HCT116 (cell line): ENCODE results near the gene RNF126. TPM values are rescaled to one million over a fixed set of nuclear protein-coding genes. Genes with fewer than 3 reads are reported as not detected.

Source experiments
- ATAC-seq: fragments of 200-7000 bp; cut with Tn5 transposase; 2 replicates; pipeline ENCODE4 v1.9.1; 2020; ENCODE audit warnings: mild to moderate bottlenecking, moderate library complexity
- BruUV-seq: library from RNA; stranded (reverse); fragments of 400-500 nt; replicated peaks from 2 replicates; lab custom pipeline; 2021; lab: Mats Ljungman, UMichigan
- CTCF ChIA-PET: fragments of 300-600 bp; sonication (Branson Sonifier 250); formaldehyde crosslinking; loops from one replicate; lab custom pipeline; 2021; ENCODE audit warnings: antibody characterized with exemption; lab: Charles Lee
- POLR2A ChIA-PET: fragments of 300-600, 350-600 bp; sonication (Branson Sonifier 250); formaldehyde crosslinking; loops from one replicate; lab custom pipeline; 2021; ENCODE audit warnings: antibody characterized with exemption; lab: Charles Lee
- RAD21 ChIA-PET, 2 experiments: fragments of 300-600 bp; sonication (Branson Sonifier 250); formaldehyde crosslinking; loops; one replicate each; lab custom pipeline; 2023; ENCODE audit warnings: low total read pairs in 2 of 2; ENCODE audit not compliant: uncharacterized antibody in 2 of 2, unreplicated experiment in 2 of 2, low non-redundant PET in 1 of 2; lab: Charles Lee
- DNase-seq: peaks from one replicate; pipeline ENCODE4 v3.0.0-alpha.2; 2010; ENCODE audit warnings: low read depth, low spot score
- H2AFZ ChIP-seq: fragments of 200-600 bp; shearing (Covaris generic), sonication (generic); 2 replicates; pipeline ENCODE4 v1.6.1; 2017; ENCODE audit warnings: low read depth, mixed run types, mixed read lengths, antibody characterized with exemption, low read length; ENCODE audit not compliant: poor library complexity, severe bottlenecking
- H3K27ac ChIP-seq: 2 replicates; pipeline ENCODE4 v1.5.1; 2012; ENCODE audit warnings: low read depth, low read length
- H3K27me3 ChIP-seq: fragments of 200-600 bp; sonication (generic); 2 replicates; pipeline ENCODE4 v1.6.1; 2016; ENCODE audit warnings: mixed run types, low read length, mixed read lengths; ENCODE audit not compliant: insufficient read depth
- H3K36me3 ChIP-seq, 2 experiments: fragments of 200-500 bp in 1 of 2; fragments of 200-600 bp in 1 of 2; sonication (Bioruptor generic) in 1 of 2; sonication (generic) in 1 of 2; 2 replicates each; pipeline versions ENCODE4 v1.5.1 to v1.6.1; 2014 to 2016; ENCODE audit warnings: low read length in 2 of 2, inconsistent platforms in 1 of 2, mixed read lengths in 1 of 2, mixed run types in 1 of 2; ENCODE audit not compliant: insufficient read depth in 2 of 2, control insufficient read depth in 1 of 2
- H3K4me1 ChIP-seq, 2 experiments: fragments of 200-600 bp in 1 of 2; sonication (generic) in 1 of 2; 2 replicates each; pipeline versions ENCODE4 v1.5.1 to v1.6.1; 2012 to 2017; ENCODE audit warnings: low read length in 2 of 2, inconsistent platforms in 1 of 2, mild to moderate bottlenecking in 1 of 2, mixed read lengths in 1 of 2, mixed run types in 1 of 2, moderate library complexity in 1 of 2; ENCODE audit not compliant: insufficient read depth in 2 of 2, control insufficient read depth in 1 of 2
- H3K4me2 ChIP-seq: fragments of 200-600 bp; sonication (generic); 2 replicates; pipeline ENCODE4 v1.6.1; 2017; ENCODE audit warnings: mixed run types, low read length, mixed read lengths
- H3K4me3 ChIP-seq, 2 experiments: fragments of 200-600 bp in 1 of 2; sonication (generic) in 1 of 2; replicated peaks in 1 of 2; 2 replicates each; pipeline ENCODE4 v1.5.1; 2011 to 2016; ENCODE audit warnings: low read length in 2 of 2, control low read depth in 1 of 2, low read depth in 1 of 2, mild to moderate bottlenecking in 1 of 2, mixed read lengths in 1 of 2, mixed run types in 1 of 2
- H3K79me2 ChIP-seq: fragments of 200-600 bp; sonication (generic); 2 replicates; pipeline ENCODE4 v1.6.1; 2017; ENCODE audit warnings: mild to moderate bottlenecking, mixed run types, low read length, moderate library complexity, mixed read lengths; ENCODE audit not compliant: insufficient read depth
- H3K9ac ChIP-seq: fragments of 200-600 bp; sonication (generic); 2 replicates; pipeline ENCODE4 v1.6.1; 2016; ENCODE audit warnings: low read length, mixed read lengths
- H3K9me2 ChIP-seq: fragments of 200-600 bp; sonication (generic), shearing (Covaris generic); 2 replicates; pipeline ENCODE4 v1.6.1; 2017; ENCODE audit warnings: mixed run types, mild to moderate bottlenecking, moderate library complexity; ENCODE audit not compliant: insufficient read depth
- H3K9me3 ChIP-seq, 2 experiments: fragments of 200-500 bp in 1 of 2; fragments of 200-600 bp in 1 of 2; sonication (Bioruptor generic) in 1 of 2; sonication (generic) in 1 of 2; 2 replicates each; pipeline ENCODE4 v1.6.1; 2014 to 2017; ENCODE audit warnings: low read length in 2 of 2, mixed read lengths in 2 of 2, inconsistent platforms in 1 of 2, low read depth in 1 of 2, mild to moderate bottlenecking in 1 of 2, mixed run types in 1 of 2, moderate library complexity in 1 of 2; ENCODE audit not compliant: control insufficient read depth in 1 of 2, insufficient read depth in 1 of 2
- H4K20me1 ChIP-seq: fragments of 200-600 bp; sonication (generic), shearing (Covaris generic); 2 replicates; pipeline ENCODE4 v1.6.1; 2017; ENCODE audit warnings: mixed run types, mild to moderate bottlenecking, moderate library complexity; ENCODE audit not compliant: insufficient read depth
- CBX3 ChIP-seq: IDR thresholded peaks from 2 replicates; pipeline ENCODE4 v1.6.1; 2012; ENCODE audit warnings: low read depth
- ELF1 ChIP-seq: IDR thresholded peaks from 2 replicates; pipeline ENCODE4 v1.6.1; 2012; ENCODE audit warnings: low read depth, borderline replicate concordance
- EZH2 ChIP-seq: fragments of 200-600 bp; sonication (generic); IDR thresholded peaks from 2 replicates; pipeline ENCODE4 v1.6.1; 2017; ENCODE audit warnings: antibody characterized with exemption, mixed run types
- FOSL1 ChIP-seq: IDR thresholded peaks from 2 replicates; pipeline ENCODE4 v1.6.1; 2012; ENCODE audit warnings: low read depth
- JUND ChIP-seq: IDR thresholded peaks from 2 replicates; pipeline ENCODE4 v1.6.1; 2012
- POLR2A ChIP-seq: IDR thresholded peaks from 2 replicates; pipeline ENCODE4 v1.7.0; 2011; ENCODE audit warnings: borderline replicate concordance; ENCODE audit not compliant: insufficient read depth, insufficient read length; ENCODE audit errors: extremely low read depth
- POLR2AphosphoS5 ChIP-seq: IDR thresholded peaks from 2 replicates; pipeline ENCODE4 v1.6.1; 2011; ENCODE audit warnings: mild to moderate bottlenecking, low read depth, low read length, moderate library complexity
- RAD21 ChIP-seq: IDR thresholded peaks from 2 replicates; pipeline ENCODE4 v1.6.1; 2012; ENCODE audit warnings: low read depth, mild to moderate bottlenecking
- SIN3A ChIP-seq: IDR thresholded peaks from 2 replicates; pipeline ENCODE4 v1.6.1; 2012; ENCODE audit warnings: low read depth
- SP1 ChIP-seq: IDR thresholded peaks from 2 replicates; pipeline ENCODE4 v1.6.1; 2012; ENCODE audit warnings: low read depth
- SRF ChIP-seq: IDR thresholded peaks from 2 replicates; pipeline ENCODE4 v1.6.1; 2012; ENCODE audit warnings: low read depth
- YY1 ChIP-seq: IDR thresholded peaks from 2 replicates; pipeline ENCODE4 v1.6.1; 2011; ENCODE audit warnings: low read length, low read depth, moderate library complexity, mild to moderate bottlenecking; ENCODE audit not compliant: insufficient replicate concordance; ENCODE audit errors: extremely low read depth
- ZNF274 ChIP-seq: fragments of 200-500 bp; sonication (Bioruptor generic); IDR thresholded peaks from 2 replicates; pipeline ENCODE4 v1.6.1; 2014; ENCODE audit warnings: mild to moderate bottlenecking, low read depth, low read length, inconsistent platforms
- intact Hi-C: fragments of 100-400 bp; cut with micrococcal nuclease; formaldehyde crosslinking; loops from 2 replicates; pipeline ENCODE4 v1.10.0; 2022
- total RNA-seq: library from RNA; stranded (reverse); gene quantifications from one replicate; pipeline ENCODE4 v1.2.1, GENCODE V29; 2021; ENCODE audit not compliant: unreplicated experiment
- TF ChIP-seq, protein P1 (sequence below): IDR thresholded peaks from 2 replicates; pipeline ENCODE4 v1.6.1; 2012
- TF ChIP-seq, protein P2 (sequence below): IDR thresholded peaks from 2 replicates; pipeline ENCODE4 v1.6.1; 2012; ENCODE audit warnings: low read depth

The RNF126 gene
- total RNA-seq, 1 experiment from 2014 or later, result 93.8 TPM

DNA sequence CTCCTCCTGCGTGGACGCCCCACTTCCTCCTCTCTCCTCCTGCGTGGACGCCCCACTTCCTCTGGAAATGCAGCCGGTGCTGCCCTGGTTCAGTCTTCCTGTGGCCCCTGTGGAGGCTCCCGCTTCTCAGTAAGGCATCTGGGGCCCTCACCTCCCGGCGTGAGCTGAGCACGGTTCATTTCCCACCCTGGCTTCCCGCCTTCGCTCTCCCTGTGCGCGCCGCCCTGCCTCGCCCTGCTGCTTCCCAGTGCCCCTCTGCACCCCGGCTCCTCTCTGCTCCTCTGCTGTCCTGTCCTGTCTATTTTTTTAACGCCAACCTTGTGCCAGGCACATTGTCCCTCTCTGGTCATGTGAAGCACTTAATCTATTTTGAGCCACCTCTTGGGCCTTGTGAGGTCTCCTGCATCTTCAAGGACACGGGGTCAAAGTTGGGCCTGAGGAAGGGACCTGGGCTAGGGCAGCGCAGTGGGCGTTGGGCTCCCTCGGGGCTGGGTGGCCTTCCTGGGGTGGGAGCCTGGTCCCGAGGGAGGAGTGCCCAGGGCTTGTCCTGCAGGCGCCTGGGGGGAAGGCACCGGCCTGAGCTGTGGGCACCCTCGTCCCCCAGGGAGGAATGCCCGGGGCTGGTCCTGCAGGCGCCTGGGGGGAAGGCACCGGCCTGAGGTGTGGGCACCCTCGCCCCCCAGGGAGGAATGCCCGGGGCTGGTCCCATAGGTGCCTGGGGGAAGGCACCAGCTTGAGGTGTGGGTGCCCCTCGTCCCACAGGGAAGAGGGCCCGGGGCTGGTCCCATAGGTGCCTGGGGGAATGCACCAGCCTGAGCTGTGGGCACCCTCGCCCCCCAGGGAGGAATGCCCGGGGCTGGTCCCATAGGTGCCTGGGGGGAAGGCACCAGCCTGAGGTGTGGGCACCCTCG lies 60.4 kb downstream of the RNF126 start (continued):
- TF ChIP-seq POLR2AphosphoS5, result no peak
- TF ChIP-seq RAD21, result no peak
- TF ChIP-seq, protein P1, sequence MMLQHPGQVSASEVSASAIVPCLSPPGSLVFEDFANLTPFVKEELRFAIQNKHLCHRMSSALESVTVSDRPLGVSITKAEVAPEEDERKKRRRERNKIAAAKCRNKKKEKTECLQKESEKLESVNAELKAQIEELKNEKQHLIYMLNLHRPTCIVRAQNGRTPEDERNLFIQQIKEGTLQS, result no peak
- no peak for TF ChIP-seq ZNF274
- no peak for TF ChIP-seq SP1
- TF ChIP-seq SRF, result no peak
- no peak for TF ChIP-seq ELF1
- TF ChIP-seq CBX3, result no peak
- TF ChIP-seq POLR2A, result no peak
- TF ChIP-seq EZH2, result no peak
- TF ChIP-seq YY1, result no peak

DNA sequence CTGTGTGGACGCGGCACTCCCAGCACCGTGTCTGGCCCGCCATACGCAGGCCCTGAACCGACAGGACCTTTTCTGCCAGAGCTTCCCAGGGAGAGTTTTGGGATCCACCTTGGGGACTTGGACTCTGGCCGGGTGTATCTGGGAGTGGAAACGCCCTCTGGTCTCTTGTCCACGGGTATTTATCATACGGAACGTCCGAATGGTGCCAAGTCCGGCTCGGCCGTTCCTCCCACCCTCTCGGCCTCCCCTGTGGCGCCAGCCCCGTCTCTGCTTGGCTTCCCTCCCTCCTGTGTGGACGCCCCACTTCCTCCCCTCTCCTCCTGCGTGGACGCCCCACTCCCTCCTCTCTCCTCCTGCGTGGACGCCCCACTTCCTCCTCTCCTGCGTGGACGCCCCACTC lies 61.2 kb downstream of the RNF126 start:
- Histone ChIP-seq H3K27me3 (no peaks in the 10 kb centered on the region), H4K20me1 (no peaks in the 10 kb centered on the region), H3K27ac (no peak overlapping the region), H3K36me3 (no peaks in the 10 kb centered on the region), H3K9ac (no peak overlapping the region), H3K4me2 (no peak overlapping the region), H3K4me3 (no peak overlapping the region)
- CTCF ChIA-PET, result no interaction called here
- RAD21 ChIA-PET, result no interaction called here
- POLR2A ChIA-PET, result no interaction called here
- no TSS peak for BruUV-seq
- DNase-seq (no peak), ATAC-seq (no peak)
- intact Hi-C loops, result no loop called here
- TF ChIP-seq RAD21 (no peak), EZH2 (no peak), JUND (no peak), POLR2AphosphoS5 (no peak), SIN3A (no peak), FOSL1 (no peak), SP1 (no peak)
- TF ChIP-seq, protein P1, result no peak
- TF ChIP-seq, protein P2, sequence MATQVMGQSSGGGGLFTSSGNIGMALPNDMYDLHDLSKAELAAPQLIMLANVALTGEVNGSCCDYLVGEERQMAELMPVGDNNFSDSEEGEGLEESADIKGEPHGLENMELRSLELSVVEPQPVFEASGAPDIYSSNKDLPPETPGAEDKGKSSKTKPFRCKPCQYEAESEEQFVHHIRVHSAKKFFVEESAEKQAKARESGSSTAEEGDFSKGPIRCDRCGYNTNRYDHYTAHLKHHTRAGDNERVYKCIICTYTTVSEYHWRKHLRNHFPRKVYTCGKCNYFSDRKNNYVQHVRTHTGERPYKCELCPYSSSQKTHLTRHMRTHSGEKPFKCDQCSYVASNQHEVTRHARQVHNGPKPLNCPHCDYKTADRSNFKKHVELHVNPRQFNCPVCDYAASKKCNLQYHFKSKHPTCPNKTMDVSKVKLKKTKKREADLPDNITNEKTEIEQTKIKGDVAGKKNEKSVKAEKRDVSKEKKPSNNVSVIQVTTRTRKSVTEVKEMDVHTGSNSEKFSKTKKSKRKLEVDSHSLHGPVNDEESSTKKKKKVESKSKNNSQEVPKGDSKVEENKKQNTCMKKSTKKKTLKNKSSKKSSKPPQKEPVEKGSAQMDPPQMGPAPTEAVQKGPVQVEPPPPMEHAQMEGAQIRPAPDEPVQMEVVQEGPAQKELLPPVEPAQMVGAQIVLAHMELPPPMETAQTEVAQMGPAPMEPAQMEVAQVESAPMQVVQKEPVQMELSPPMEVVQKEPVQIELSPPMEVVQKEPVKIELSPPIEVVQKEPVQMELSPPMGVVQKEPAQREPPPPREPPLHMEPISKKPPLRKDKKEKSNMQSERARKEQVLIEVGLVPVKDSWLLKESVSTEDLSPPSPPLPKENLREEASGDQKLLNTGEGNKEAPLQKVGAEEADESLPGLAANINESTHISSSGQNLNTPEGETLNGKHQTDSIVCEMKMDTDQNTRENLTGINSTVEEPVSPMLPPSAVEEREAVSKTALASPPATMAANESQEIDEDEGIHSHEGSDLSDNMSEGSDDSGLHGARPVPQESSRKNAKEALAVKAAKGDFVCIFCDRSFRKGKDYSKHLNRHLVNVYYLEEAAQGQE, result no peak
- TF ChIP-seq, all 23 proteins: peak for 0
- H3K9me2 ChIP-seq, result no peaks in the 10 kb centered on the region
- peaks cover 0 to 10% of the 10 kb centered on the region in 2 experiments; a peak in 1 of 4 replicates for H3K9me3 ChIP-seq
- H3K4me1 ChIP-seq, result no peaks in the 10 kb centered on the region
- H2AFZ ChIP-seq, result no peak overlapping the region
- H3K79me2 ChIP-seq, result no peaks in the 10 kb centered on the region
